NCI-H1105 treated with DMSO at 0.1 percent for 48 hours (cell line): Measurements from ENCODE around the gene PRTFDC1.
"Not testable (repeated sequence)": the region's sequence is repeated elsewhere in the genome, so short reads cannot be mapped to it uniquely, and the experiment has no call there.

Experiments
- DNase-seq: peaks from one replicate; lab custom pipeline; 2025; lab: John Stamatoyannopoulos, UW

The PRTFDC1 gene

DNA sequence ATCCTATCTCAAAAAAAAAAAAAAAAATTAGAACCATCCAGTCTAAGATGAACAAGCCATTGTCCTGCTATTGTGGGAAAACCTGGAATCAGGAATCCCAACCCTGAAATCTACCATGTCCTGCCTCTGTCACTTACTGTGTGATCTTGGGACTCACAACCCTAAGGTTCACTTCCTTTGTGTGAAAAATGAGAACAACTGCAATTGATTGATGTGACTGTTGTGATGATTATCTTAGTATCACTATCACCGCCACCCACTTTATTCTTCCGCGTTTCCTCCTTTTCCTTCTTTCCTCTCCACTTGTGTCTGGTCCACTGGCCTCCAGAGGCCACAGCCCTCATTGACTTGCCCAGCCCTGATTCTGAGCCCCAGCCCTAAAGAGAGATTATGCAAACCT lies 12.6 kb upstream of the PRTFDC1 start:
- DNase-seq, result no peak

DNA sequence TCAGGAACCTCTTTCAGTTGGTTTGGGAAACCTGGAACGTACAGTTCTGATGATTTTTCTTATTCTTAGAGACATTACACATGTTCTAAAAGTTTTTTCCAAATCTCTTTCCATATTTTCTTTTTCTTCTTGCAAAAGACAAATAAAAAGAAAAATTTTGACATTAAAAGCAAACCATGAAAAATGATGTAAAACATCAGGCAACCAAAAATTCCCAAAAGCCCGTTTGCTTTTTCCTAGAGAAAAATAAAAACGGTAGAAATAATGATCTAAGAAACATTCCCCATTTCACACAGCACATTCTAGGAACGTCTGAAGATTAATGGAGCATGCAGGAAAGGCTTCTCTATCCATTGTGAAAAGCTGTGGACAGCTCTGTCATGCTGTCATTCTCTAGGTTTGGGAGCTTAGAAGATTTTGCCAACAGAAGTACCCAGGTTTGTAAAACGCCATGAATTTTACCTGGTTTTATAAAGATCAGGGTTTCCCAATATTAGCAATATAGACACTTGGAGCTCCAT lies 11.2 kb upstream of the PRTFDC1 start:
- no peak for DNase-seq

DNA sequence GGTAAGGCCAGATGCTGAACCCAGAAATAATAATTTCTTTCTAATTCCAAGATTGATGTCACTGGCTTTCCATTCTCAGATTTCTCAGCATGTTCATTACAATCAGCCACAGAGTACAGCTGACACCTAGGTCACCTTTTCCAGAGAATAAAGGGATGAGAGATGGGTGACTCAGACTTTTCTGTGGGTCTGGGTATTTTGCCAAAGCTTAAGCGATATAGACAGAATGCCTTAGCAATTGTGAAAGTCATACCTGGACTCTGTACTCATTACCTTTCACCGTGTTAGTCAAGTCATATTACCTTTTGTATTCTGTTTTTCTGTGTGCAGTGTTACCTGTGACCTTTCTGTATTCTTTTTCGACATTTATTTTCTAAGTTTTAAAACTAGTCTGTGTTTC lies 10.6 kb upstream of the PRTFDC1 start:
- no peak for DNase-seq

DNA sequence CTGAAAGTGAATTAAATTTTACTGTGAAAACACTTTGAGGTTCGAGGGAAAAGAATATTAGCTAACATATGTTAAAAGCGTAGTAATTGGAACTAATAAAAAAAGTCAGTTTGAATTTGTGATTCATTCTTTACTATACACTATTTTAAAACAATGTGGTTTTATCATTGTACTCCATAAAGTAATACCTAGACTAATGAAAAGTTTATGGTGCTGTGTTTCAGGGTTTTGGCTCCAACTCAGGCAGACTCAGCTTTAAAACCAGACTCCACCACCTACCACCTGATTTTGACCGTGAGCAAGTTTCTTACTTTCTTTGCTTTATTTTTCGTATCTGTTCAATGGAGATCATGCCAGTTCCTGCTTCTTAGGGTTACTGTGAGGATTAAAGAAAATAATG lies 9.2 kb upstream of the PRTFDC1 start:
- DNase-seq, result no peak

DNA sequence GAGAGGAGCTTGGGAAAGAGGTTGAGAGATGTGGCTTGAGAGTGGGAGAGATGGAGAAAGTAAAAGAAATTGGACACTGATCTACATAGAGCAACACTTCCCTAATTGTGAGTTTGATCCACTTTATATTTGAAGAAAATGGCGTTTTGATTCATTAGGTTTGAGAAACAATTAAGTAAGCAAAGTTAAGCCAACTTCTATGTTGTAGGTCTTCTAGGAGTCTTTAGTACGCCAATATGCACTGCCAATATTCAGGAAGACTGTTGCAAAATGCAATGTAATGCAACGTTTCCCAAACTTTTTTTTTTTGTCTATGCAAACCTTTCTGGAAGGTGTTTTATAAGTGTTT lies 7.0 kb upstream of the PRTFDC1 start:
- DNase-seq, result no peak

DNA sequence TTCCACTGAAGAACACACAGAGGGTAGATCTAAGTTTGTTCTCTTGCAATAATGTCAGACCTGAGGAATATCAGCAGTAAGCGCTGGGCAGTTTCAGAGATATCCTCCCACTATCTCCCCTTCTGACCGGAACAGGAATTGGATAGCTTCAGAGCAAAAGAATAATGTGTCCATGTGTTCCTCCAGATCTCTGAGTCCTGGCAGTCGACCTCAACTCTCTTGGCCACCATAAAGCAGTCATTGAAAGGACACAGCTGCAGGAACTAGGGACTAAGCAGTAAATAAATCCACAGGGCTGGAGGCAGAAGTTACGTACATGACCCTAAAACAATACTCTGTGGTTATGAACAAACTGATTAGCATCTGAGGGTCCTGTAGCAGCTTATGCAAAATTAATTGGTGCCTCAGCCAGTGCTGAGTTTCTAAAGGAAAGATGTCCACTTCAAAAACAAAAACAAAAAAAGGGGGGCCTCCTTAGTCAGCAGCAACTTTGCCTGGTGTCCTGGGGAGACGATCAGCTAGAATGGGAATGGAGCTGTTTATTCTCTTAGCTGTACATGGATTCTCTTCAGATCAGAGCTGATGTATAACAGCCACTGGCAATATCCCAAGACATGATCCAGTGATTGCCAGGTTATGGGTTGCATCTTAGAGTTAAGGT lies 6.4 kb upstream of the PRTFDC1 start:
- no peak for DNase-seq

DNA sequence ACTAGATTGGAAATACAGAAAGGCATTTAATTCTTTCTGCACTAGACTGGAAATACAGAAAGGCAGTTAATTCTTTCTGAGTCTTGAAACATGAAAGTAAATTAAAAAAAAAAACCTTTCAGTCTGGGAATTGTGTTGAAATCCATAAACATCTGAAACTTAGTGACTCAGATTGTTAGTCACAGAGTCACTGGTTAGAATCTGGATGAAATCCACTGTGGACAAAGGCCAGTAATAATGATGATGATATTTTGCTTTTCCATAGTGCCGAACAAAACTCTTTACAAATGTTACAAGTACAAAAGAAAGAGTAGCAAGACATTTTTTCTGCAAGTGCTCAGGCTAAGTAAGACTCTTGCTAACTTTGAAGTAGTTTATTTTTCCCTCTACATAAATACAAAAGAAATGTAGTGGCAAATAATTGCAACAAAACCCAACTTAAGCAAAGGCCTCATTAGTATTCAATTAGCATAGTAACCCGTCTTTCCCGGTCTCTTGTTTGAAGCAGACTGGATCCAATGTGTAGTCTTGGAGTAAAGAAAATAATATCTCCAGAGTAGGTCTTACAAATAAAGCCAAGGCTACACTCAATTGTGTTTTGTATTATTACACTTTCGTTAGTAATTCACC lies 5.8 kb upstream of the PRTFDC1 start:
- DNase-seq, result no peak

DNA sequence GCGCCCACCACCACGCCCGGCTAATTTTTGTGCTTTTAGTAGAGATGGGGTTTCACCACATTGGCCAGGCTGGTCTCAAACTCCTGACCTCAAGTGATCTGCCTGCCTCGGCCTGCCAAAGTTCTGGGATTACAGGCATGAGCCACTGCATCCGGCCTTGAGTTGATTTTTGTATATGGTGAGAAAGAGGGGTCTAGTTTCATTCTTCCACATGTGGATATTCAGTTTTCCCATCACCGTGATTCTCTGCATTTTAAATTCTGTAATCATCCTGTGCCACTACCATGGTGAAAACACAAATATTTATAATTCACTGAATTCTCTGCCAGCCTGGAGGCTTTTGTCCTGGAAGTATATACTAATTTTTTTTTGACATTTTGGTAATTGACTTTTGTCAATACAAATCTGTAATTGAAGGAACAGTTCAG lies 5.2 kb upstream of the PRTFDC1 start:
- not testable (repeated sequence) for DNase-seq

DNA sequence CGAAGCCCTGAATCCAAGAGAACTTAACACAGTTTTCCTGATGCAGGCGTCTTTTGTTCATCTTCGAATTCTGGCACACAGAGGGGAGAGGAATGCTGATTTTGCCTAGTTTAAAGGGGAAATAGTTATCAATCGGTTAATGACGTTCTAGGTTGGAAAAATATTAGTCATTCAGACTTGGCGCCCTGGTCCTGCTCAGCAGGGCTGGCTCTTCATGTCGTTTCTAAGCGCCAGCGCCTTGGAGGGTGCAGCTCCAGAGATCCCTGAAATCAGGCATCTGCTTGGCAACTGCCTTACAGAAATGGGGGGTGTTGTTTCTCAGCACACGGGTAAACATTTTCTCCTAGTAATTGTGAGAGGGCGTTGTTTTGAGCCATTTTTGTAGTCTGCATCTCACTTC lies 1.3 kb upstream of the PRTFDC1 start:
- DNase-seq, result no peak

DNA sequence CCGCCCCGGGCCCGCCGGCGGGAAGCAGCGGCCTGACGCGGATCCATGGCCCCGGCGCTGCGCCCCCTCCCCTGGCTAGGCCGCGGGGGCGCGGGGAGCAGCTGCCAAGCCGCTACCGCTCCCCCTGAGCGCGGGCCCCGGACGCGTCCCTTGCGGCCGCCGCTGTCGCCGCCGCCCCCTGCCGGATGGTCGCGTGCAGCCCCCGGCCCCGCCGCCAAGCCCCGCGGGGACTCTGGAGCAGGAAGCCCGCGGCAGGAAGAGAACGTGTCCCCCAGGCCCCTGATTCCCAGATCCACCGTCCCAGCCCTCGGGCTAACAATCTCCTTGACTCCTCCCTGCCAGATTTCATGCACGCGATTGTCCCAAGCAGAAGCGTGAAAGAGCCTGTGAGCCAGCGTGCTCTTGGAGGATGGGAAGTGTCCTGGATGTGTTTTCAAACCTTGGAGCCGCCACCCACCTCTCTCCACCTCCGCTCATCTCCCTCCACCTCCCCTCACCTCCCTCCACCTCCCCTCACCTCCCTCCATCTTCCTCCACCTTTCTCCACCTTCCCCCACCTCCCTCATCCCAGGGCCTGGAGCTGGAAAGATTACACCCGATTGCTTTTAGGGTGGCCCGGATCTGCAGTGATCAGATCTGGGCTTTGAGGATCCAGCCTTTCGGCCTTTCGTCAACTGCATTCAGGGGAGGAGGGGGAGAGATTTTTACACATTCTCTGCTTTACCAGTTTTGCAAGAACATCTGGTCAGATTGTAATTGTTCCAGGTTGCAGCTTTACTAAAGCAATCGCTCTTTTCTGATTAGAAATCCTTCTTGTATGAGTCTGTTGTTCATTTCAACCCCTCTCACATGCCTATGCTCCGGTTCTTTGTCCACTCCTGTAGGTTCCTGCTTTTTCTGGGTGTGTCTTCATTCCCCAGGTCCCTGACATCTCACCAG lies 570 bp upstream of the PRTFDC1 start:
- DNase-seq, result peak; percentile 55

DNA sequence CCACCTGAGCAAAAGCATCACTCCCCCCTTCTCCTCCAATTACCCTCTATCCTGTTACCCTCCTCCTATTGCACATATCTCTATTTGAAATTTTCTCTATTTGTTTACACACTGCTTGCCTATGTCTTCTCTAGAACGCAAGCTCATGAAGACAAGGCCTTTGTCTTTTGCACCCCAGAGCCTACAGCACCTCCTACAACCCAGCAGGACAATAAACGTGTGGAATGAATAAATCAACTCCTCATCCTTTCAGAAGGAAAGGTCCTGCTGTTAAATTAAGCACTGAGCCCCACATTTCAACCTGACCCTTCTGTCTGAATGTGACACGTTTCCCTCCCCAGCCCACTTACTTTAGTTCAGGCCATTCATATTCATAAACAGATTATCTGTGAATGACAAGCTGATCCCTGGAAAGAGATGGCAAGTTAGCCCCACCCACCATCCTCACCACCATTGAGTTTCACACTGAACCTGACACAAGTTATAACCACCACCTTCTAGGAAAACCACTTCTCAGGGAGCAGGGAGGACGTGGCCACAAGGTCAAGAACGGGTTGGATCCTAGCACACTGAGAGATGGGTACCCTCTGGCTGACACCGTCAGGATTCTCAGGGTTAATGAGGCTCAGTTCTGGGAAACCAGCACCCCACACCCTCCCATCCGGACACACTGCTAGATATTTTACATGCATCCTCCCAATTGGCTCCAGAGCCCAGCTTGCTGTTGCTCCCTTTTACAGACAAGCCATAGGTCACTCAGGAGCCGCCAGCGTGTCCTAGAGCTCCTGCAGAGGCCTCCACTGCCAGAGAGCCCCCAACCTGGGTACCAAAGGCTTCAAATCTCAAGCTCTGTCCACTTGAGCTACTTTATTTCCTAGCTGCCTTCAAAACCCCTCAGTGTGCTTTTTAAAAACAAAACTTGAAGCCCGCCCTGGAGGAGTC lies 934 bp downstream of the PRTFDC1 start:
- DNase-seq, result peak; percentile 26

DNA sequence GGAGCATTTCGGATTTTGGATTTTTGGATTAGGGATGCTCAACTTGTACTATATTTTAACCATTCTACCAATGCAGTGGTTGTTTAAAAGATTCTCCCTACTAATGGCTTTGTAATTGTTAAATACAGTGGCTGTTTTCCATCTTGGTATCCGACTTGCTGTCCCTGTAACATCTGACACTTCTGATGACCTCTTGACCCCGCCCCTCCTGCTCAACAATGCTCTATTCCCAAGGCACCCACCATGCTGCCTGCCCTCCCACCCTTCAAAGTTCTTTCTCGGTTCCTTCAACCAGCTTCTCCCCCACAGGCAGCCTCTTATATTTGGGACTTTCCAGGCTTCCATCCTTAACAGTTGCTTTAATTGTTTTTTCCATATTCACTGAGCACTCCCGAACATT lies 2.0 kb downstream of the PRTFDC1 start:
- DNase-seq, result no peak

DNA sequence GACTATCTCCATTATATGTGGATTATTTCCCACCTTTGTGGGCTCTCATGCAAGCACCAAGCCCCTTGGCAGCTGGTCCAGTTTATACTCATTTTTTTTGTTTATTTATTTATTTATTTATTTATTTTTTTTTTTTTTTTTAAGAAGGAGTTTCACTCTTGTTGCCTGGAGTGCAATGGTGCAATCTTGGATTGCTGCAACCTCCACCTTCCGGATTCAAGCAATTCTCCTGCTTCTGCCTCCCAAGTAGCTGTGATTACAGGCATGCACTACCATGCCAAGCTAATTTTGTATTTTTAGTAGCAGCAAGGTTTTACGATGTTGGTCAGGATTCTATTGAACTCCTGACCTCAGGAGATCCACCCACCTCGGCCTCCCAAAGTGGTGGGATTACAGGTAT lies 2.8 kb downstream of the PRTFDC1 start:
- no peak for DNase-seq

DNA sequence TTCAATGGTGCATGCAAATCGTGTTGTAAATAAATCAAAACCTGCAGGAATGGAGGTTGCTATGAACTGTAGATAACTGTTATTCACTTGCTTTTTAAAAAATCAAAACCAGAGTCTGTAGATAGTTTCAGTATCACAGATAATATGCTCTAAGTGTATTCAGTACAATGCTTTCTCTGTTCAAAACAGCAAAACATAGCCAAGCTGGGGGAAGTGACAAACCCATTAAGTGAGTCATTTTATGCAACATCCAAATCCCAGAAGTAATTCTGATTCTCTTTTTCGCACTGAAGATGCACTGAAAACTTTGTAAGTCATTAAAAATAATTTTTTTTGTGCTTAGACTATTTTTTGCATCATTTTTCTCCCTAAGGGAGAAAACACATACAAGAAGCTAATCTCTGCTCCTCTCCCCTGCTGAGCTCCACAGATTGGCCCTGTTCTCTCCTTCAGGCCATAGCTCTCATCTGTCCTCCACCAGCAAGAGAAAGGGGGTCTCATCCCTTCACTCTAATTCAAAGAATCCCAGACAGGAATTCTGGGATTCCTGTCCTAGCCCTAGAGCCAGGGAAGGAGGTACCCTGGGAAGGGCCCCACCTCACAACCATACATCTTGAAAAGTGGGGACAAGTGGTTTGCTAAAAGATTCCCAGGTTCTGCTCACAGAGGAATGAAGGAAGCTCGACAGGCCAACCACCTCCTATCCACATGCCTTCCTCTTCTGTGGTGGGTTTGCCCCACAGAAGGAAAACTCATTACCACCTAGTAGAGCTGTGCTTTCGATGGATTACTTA lies 4.9 kb downstream of the PRTFDC1 start:
- DNase-seq, result no peak

DNA sequence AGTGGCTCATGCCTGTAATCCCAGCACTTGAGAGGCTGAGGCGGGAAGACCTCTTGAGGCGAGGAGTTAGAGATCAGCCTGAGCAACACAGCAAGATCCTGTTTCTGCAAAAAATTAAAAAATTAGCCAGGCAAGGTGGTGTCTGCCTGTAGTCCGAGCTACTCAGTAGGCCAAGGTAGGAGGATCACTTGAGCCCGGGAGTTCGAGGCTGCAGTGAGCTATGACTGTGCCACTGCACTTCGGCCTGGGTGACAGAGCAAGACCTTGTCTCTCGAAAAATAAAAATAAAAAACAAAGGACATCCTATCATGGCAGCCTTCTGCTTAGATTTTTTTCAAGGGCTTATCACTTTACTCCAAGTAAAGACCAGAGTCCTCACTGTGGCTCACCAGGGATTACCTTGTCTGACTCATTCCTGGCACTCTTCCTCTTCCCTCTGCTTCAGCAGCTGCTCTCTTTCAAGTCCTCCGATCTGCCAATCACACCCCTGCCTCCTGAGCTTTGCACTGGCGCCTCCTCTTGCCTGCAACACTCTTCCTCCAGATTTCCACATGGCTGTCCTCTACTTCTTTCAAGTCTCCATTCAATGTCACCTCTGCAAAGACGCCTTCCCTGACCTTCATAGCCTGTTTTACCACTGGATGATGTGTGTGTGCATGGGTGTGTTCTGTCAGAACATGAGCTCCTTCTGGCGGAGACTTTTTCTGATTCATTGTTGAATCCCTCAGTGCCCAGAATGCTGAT lies 7.7 kb downstream of the PRTFDC1 start:
- DNase-seq, result no peak

DNA sequence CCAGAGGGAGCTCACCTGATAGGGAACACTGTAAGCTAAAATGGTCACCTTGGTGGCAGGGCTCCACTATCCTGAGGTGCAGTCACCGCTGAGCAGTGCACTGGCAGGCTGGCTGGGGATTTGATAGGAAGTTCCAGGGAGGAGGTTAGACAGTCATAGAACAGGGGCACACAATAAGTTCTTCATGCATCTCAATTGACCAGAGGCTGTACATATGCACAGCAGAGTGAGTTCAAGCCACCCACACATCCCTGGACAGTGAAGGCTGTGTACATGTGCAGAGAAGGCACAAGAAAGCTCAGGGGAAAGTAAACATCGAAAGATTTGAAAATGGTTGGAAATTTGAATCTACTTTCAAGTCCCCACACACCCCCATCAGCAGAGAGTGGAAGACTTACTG lies 13.9 kb downstream of the PRTFDC1 start:
- DNase-seq, result no peak

DNA sequence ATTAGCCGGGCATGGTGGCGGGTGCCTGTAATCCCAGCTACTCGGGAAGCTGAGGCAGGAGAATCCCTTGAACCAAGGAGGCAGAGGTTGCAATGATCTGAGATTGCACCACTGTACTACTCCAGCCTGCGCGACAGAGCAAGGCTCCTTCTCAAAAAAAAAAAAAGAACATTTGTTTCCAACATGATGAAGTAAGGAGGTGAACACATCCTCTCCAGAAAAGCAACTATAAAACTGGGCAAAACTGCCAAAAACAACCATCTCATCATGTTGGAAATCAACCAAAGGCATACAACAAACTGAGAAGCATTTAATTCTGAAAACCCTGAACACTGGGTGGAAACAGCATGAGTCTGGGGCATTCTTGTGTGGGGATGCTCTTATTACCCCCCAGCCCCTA lies 14.3 kb downstream of the PRTFDC1 start:
- DNase-seq, result no peak

DNA sequence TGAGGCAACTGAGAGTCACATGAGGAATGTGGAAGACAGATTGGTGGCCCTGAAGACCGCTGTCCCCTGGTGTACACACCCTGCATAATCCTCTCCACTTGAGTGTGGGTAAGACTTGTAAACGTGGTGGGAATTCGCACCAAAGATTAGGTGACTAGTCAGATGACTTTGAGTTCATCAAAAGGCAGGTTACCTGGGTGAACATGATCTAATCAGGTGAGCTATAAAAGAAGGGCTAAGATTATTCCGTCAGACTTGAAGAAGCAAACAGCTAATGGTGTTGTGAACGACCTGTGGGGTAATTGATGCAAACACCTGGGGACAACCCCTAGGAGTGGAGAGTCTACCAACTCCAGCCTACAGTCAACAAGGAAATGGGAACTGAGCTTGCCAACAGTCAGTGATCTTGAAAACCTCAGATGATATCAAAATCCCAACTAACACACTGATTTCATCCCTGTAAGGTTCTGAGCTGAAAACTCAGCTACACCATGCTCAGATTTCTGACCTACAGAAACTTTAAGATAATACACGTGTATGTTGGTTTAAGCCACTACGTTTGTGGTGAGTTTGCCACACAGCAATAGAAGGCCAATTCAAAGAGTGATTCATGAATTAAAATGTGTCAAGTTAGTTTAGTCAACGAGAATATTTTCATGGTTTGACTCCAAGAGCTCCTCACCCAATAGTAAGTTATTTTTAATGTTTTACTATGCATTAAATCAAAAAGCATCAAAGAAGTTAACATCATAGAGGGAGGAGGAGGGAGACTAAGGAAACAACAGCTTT lies 16.7 kb downstream of the PRTFDC1 start:
- no peak for DNase-seq

DNA sequence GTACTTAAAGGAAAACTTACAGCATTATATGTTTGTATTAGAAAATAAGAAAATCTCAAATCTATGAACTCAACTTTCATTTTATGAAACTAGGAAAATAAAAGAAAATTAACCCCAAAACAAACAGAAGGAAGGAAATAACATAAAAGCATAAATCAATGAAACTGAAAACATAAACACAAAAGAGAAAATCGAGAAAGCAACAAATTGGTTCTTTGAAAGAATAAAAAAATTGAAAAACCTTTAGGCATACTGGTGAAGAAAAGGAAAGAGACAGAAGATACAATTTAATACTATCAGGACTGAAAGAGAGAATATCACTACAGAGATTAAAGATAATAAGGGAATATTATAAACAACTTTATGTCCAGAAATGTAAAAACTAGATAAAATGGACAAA lies 21.2 kb downstream of the PRTFDC1 start:
- no peak for DNase-seq
